Loucy (cell line): ENCODE data around the gene HEATR5B.

Experiments used
- H2AFZ ChIP-seq: fragments of 200-600 bp; sonication (generic); 2 replicates; pipeline ENCODE4 v1.6.0; 2016; ENCODE audit warnings: antibody characterized with exemption, mild to moderate bottlenecking, low read length, moderate library complexity
- H3F3A ChIP-seq: fragments of 200-600 bp; 2 replicates; pipeline ENCODE4 v1.6.0; 2016; ENCODE audit warnings: antibody characterized with exemption, low read depth, mild to moderate bottlenecking
- H3K27me3 ChIP-seq: fragments of 200-600 bp; sonication (generic); 2 replicates; pipeline ENCODE4 v1.6.1; 2014; ENCODE audit warnings: low read length, mild to moderate bottlenecking; ENCODE audit not compliant: insufficient read depth, poor library complexity, severe bottlenecking
- H3K36me3 ChIP-seq: fragments of 200-600 bp; sonication (generic); 2 replicates; pipeline ENCODE4 v1.6.1; 2016; ENCODE audit warnings: low read length; ENCODE audit not compliant: insufficient read depth
- H3K4me1 ChIP-seq: fragments of 200-600 bp; sonication (generic); 2 replicates; pipeline ENCODE4 v1.5.1; 2014; ENCODE audit warnings: low read length, mild to moderate bottlenecking; ENCODE audit not compliant: insufficient read depth, poor library complexity, severe bottlenecking
- H3K4me2 ChIP-seq: fragments of 200-600 bp; sonication (generic); 2 replicates; pipeline ENCODE4 v1.6.0; 2014; ENCODE audit warnings: antibody characterized with exemption, low read length, low read depth, mild to moderate bottlenecking; ENCODE audit not compliant: poor library complexity, severe bottlenecking
- H3K4me3 ChIP-seq: fragments of 200-600 bp; sonication (generic); 2 replicates; pipeline ENCODE4 v1.5.1; 2014; ENCODE audit warnings: low read length, mild to moderate bottlenecking, mixed read lengths; ENCODE audit not compliant: poor library complexity, severe bottlenecking
- H3K79me2 ChIP-seq: fragments of 200-600 bp; sonication (generic); 2 replicates; pipeline ENCODE4 v1.6.1; 2014; ENCODE audit warnings: low read length; ENCODE audit not compliant: insufficient read depth
- H3K9ac ChIP-seq: fragments of 200-600 bp; sonication (generic); 2 replicates; pipeline ENCODE4 v1.6.0; 2014; ENCODE audit warnings: mild to moderate bottlenecking, low read depth, low read length, moderate library complexity; ENCODE audit not compliant: poor library complexity, severe bottlenecking
- H3K9me2 ChIP-seq: fragments of 200-600 bp; sonication (generic); replicated peaks from 2 replicates; pipeline ENCODE4 v1.6.1; 2016; ENCODE audit warnings: low read depth, low read length, mixed read lengths
- H3K9me3 ChIP-seq: fragments of 200-600 bp; sonication (generic); 2 replicates; pipeline ENCODE4 v1.6.1; 2014; ENCODE audit warnings: mild to moderate bottlenecking, antibody characterized with exemption, low read length, low read depth; ENCODE audit not compliant: insufficient read depth
- H4K20me1 ChIP-seq: fragments of 200-600 bp; sonication (generic); 2 replicates; pipeline ENCODE4 v1.6.0; 2014; ENCODE audit warnings: antibody characterized with exemption, low read length, mild to moderate bottlenecking; ENCODE audit not compliant: insufficient read depth, poor library complexity, severe bottlenecking
- CTCF ChIP-seq: fragments of 200-600 bp; sonication (generic); conservative IDR thresholded peaks from 2 replicates; pipeline ENCODE4 v1.5.1; 2014; ENCODE audit warnings: mild to moderate bottlenecking, antibody characterized with exemption, low read length
- EZH2phosphoT487 ChIP-seq: fragments of 200-600 bp; IDR thresholded peaks from 2 replicates; pipeline ENCODE4 v1.6.1; 2018; ENCODE audit warnings: antibody characterized with exemption, mild to moderate bottlenecking, moderate library complexity, borderline replicate concordance

HEATR5B gene

GRCh38 chr2:37011130-37011529, 73.0 kb downstream of the HEATR5B start:
- no peaks in the 10 kb centered on the region for H3K27me3 ChIP-seq
- no peak overlapping the region for H2AFZ ChIP-seq
- no peaks in the 10 kb centered on the region for H3K9me3 ChIP-seq
- peaks cover 34% of the 10 kb centered on the region for H3K36me3 ChIP-seq
- no peak for TF ChIP-seq CTCF
- no peak for TF ChIP-seq EZH2phosphoT487
- no peak overlapping the region for H3K4me3 ChIP-seq
- no peaks in the 10 kb centered on the region for H3K79me2 ChIP-seq
- no peaks in the 10 kb centered on the region for H3K9me2 ChIP-seq
- no peak overlapping the region for H3K4me2 ChIP-seq
- no peaks in the 10 kb centered on the region for H3F3A ChIP-seq
- no peaks in the 10 kb centered on the region for H3K4me1 ChIP-seq
- H3K9ac ChIP-seq = no peak overlapping the region
- H4K20me1 ChIP-seq = no peaks in the 10 kb centered on the region

DNA sequence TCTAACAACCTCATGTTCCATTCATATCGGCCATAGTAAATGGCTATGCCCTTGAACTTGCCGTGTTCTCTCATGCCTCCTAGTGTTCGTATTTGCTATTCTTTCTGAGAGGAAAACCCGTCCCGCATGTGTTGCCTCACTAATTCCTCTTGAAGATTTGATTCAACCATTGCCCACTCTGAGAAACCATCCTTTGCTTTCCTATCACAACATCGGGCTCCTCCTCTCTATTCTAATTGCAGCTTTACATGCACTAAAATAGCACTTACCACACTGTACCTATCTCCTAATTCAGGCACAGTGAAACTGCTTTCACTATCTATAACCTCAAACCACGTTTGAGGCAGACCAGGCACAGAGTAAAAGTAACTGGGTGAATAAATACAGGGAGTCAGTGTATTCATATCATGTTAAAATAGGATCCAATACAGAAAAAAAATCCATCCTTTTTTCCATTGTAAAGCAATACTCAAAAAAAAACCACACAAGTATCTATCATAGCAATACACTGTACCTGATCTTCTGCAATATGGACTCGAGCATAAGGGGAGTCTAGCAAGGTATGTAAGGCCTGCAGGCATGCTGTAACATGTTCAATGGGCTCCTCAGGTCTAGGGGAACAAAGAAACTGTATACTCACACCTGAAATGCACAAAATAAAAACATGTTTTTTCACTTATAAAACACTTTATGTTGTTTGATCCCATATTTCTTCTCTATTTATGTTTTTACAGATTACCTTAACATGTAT, 78.9 kb downstream of the HEATR5B start:
- H3K4me1 ChIP-seq = no peaks in the 10 kb centered on the region
- H3F3A ChIP-seq = no peaks in the 10 kb centered on the region
- H3K27me3 ChIP-seq = no peaks in the 10 kb centered on the region
- H4K20me1 ChIP-seq = no peaks in the 10 kb centered on the region
- H3K79me2 ChIP-seq = no peaks in the 10 kb centered on the region
- no peaks in the 10 kb centered on the region for H3K9me3 ChIP-seq
- TF ChIP-seq CTCF = peak; percentile 74
- no peak for TF ChIP-seq EZH2phosphoT487
- no peak overlapping the region for H3K4me2 ChIP-seq
- H3K9me2 ChIP-seq = no peaks in the 10 kb centered on the region
- no peak overlapping the region for H3K9ac ChIP-seq
- no peak overlapping the region for H2AFZ ChIP-seq
- H3K4me3 ChIP-seq = no peak overlapping the region
- peaks cover 53% of the 10 kb centered on the region; the same call in 1 of the 2 replicates for H3K36me3 ChIP-seq

DNA sequence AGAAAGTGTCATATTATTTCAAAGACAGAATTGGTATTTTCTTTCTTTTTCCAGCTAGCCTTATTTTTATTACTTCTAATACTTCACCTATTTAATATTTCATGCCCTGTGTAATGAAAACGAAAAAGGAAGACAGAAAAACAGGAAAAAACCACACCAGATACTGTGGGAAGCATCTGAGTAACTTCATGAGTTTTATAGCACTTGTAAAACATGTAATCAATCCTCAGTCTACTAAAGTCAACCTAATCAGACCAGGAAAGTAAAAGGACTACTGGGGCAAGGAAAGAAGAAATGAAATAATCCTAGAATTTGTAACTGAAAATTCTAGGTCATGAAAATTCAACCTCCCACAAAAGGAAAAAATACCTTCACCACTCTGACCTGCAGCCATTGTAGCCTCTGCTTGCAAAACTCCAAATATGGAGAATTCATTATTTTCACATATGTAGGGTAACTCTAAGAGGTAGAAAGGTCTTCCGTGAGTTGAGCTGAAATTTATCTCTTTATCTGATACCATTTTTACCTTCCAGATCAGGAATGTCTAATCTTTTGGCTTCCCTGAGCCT, 83.1 kb downstream of the HEATR5B start:
- peaks cover 48% of the 10 kb centered on the region; the same call in 1 of the 2 replicates for H3K36me3 ChIP-seq
- H3K4me3 ChIP-seq = no peak overlapping the region
- no peak overlapping the region for H3K9ac ChIP-seq
- H3K4me2 ChIP-seq = no peak overlapping the region
- no peak overlapping the region for H2AFZ ChIP-seq
- TF ChIP-seq EZH2phosphoT487 = no peak
- TF ChIP-seq CTCF = no peak
- H3K79me2 ChIP-seq = no peaks in the 10 kb centered on the region
- no peaks in the 10 kb centered on the region for H4K20me1 ChIP-seq
- H3F3A ChIP-seq = no peaks in the 10 kb centered on the region
- H3K4me1 ChIP-seq = no peaks in the 10 kb centered on the region
- H3K27me3 ChIP-seq = no peaks in the 10 kb centered on the region
- no peaks in the 10 kb centered on the region for H3K9me2 ChIP-seq
- no peaks in the 10 kb centered on the region for H3K9me3 ChIP-seq
